ENCODE measurements around the gene SLC7A9.

- no peak for TF ChIP-seq SRSF9 (IDR thresholded peaks at IDR 0.05; ENCODE audit: borderline replicate concordance, insufficient read depth, low read depth, low read length, poor library complexity, severe bottlenecking)
- TF ChIP-seq ZNF768 (CRISPR knock-in tag; IDR thresholded peaks at IDR 0.05) = no peak
- no peak for TF ChIP-seq TAF1 (CRISPR knock-in tag; IDR thresholded peaks at IDR 0.05)
- TF ChIP-seq ZBTB39 (CRISPR knock-in tag; IDR thresholded peaks at IDR 0.05) = no peak
- no peak for TF ChIP-seq RFXAP (CRISPR knock-in tag; IDR thresholded peaks at IDR 0.05; ENCODE audit: borderline replicate concordance)
- TF ChIP-seq FOXA1 (IDR thresholded peaks at IDR 0.05) = no peak
- TF ChIP-seq FOXA1 (CRISPR knock-in tag; IDR thresholded peaks at IDR 0.05) = no peak
- no peak for TF ChIP-seq CTCF (CRISPR knock-in tag; IDR thresholded peaks at IDR 0.05)
- TF ChIP-seq NR1H2 (CRISPR knock-in tag; IDR thresholded peaks at IDR 0.05; ENCODE audit: borderline replicate concordance, low read depth) = no peak
Observed at GRCh38 chr19:32879741-32880140, 10.2 kb upstream of the SLC7A9 start.
